Inflammatory macrophage treated with lipopolysaccharide for 4 hours (primary cell): Measurements from ENCODE around the gene NECAP2.
A peak's percentile ranks its signal among the peaks of the same experiment; 100 is the strongest.

ENCODE experiments used
- DNase-seq: peaks from one replicate; pipeline ENCODE4 v3.0.0-alpha.2; 2020

The NECAP2 gene

GRCh38 chr1:16440470-16441281 lies at the start of gene NECAP2:
NECAP2 (plus strand) TSS chr1:16440724; CDS start chr1:16440762, 38 bp downstream.
- DNase-seq, result peak; percentile 94

- DNase-seq, result peak; percentile 66
Measured at GRCh38 chr1:16391411-16391810, 49.1 kb upstream of the NECAP2 start.

- no peak for DNase-seq
Measured at GRCh38 chr1:16392740-16393569, 47.6 kb upstream of the NECAP2 start.

- no peak for DNase-seq
Measured at GRCh38 chr1:16393570-16394521, 46.7 kb upstream of the NECAP2 start.

GRCh38 chr1:16394977-16395376 lies 45.5 kb upstream of the NECAP2 start:
- DNase-seq, result no peak

GRCh38 chr1:16396591-16396990 lies 43.9 kb upstream of the NECAP2 start:
- peak; percentile 26 for DNase-seq

GRCh38 chr1:16397120-16397519 lies 43.4 kb upstream of the NECAP2 start:
- DNase-seq, result peak; percentile 68

- no peak for DNase-seq
Measured at GRCh38 chr1:16398371-16398953, 42.1 kb upstream of the NECAP2 start.

- DNase-seq, result no peak
Measured at GRCh38 chr1:16402742-16403141, 37.8 kb upstream of the NECAP2 start.

- DNase-seq, result no peak
Measured at GRCh38 chr1:16405441-16405840, 35.1 kb upstream of the NECAP2 start.

- DNase-seq, result no peak
Measured at GRCh38 chr1:16406868-16407267, 33.7 kb upstream of the NECAP2 start.

- no peak for DNase-seq
Measured at GRCh38 chr1:16409536-16410152, 30.9 kb upstream of the NECAP2 start.

- no peak for DNase-seq
Measured at GRCh38 chr1:16410803-16411202, 29.7 kb upstream of the NECAP2 start.

- no peak for DNase-seq
Measured at GRCh38 chr1:16413191-16413590, 27.3 kb upstream of the NECAP2 start.

GRCh38 chr1:16418823-16419425 lies 21.6 kb upstream of the NECAP2 start:
- DNase-seq, result peak; percentile 68

GRCh38 chr1:16420424-16421118 lies 20.0 kb upstream of the NECAP2 start:
- DNase-seq, result peak; percentile 51

GRCh38 chr1:16421201-16421600 lies 19.3 kb upstream of the NECAP2 start:
- DNase-seq, result no peak

GRCh38 chr1:16422041-16422440 lies 18.5 kb upstream of the NECAP2 start:
- no peak for DNase-seq

GRCh38 chr1:16425125-16426025 lies 15.1 kb upstream of the NECAP2 start:
- DNase-seq, result no peak

GRCh38 chr1:16430606-16431005 lies 9.9 kb upstream of the NECAP2 start:
- DNase-seq, result peak; percentile 44
